Activated gamma-delta T cell treated with Interleukin-2 at 50 U/mL for 16 hours (primary cell): ENCODE data around the gene CCL23.

ENCODE experiments used
- DNase-seq: peaks from one replicate; pipeline ENCODE4 v3.0.0-alpha.2; 2020

CCL23 gene

DNA sequence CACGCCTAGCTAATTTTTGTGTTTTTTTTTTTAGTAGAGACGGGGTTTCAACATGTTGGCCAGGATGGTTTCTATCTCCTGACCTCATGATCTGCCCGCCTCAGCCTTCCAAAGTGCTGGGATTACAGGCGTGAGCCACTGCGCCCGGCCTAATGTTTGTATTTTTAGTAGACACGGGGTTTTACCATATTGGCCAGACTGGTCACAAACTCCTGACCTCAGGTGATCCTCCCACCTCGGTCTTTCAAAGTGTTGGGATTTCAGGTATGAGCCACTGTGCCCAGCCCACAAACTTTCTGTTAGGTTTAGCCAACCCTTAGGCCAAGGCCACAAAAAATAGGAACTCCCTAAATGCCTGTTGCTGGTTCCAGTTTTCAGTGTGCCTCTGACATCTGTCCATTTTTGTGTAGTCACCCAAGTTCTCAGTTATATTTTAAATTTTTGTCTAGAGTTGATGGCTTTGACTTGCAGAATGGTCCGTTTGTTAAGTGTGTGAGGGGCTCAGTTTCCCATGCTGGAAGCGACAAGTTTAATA is 49.2 kb downstream of the CCL23 start:
- DNase-seq = no peak

DNA sequence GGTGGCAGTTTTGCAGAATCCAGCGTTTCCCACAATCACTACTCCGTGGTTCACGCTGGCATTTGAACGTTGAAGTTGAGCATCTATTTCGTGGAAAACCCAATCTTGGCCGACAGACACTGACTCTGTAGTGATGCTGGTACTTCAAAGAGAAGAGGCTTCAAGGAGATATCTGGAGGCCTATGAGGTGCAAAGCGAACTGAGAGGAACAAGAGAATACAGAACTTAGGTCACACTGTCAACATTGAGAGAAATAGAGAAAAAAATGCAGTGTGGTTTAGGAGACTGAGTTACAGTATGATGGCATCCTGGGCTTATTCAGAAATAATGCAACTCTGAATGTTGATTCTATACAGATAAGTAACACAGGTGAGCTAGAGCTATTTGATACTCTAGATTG is 52.5 kb downstream of the CCL23 start:
- DNase-seq = no peak

DNA sequence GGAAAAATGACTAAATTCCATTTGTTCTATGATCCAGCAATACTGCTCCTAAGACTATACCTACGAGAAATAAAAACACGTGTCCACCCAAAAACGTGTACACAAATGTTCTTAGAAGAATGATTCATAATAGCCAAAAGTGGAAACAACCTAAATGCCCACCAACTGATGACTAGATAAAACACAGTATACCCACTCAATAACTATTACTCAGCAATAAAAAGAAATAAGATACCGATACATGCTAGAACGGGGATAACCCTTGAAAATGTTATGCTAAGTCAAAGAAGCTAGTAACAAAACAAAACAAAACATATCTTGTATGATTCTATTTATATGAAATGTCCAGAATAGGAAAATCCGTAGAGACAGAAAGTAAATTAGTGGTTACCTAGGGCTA is 54.1 kb downstream of the CCL23 start:
- DNase-seq = no peak
